ENCODE data around the gene L1CAM. TPM values are rescaled to one million over a fixed set of nuclear protein-coding genes. Genes with fewer than 3 reads are reported as not detected.

Gene L1CAM, protein sequence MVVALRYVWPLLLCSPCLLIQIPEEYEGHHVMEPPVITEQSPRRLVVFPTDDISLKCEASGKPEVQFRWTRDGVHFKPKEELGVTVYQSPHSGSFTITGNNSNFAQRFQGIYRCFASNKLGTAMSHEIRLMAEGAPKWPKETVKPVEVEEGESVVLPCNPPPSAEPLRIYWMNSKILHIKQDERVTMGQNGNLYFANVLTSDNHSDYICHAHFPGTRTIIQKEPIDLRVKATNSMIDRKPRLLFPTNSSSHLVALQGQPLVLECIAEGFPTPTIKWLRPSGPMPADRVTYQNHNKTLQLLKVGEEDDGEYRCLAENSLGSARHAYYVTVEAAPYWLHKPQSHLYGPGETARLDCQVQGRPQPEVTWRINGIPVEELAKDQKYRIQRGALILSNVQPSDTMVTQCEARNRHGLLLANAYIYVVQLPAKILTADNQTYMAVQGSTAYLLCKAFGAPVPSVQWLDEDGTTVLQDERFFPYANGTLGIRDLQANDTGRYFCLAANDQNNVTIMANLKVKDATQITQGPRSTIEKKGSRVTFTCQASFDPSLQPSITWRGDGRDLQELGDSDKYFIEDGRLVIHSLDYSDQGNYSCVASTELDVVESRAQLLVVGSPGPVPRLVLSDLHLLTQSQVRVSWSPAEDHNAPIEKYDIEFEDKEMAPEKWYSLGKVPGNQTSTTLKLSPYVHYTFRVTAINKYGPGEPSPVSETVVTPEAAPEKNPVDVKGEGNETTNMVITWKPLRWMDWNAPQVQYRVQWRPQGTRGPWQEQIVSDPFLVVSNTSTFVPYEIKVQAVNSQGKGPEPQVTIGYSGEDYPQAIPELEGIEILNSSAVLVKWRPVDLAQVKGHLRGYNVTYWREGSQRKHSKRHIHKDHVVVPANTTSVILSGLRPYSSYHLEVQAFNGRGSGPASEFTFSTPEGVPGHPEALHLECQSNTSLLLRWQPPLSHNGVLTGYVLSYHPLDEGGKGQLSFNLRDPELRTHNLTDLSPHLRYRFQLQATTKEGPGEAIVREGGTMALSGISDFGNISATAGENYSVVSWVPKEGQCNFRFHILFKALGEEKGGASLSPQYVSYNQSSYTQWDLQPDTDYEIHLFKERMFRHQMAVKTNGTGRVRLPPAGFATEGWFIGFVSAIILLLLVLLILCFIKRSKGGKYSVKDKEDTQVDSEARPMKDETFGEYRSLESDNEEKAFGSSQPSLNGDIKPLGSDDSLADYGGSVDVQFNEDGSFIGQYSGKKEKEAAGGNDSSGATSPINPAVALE
- under 1 TPM; 0.14 to 0.46 (median 0.34) TPM for total RNA-seq

DNA sequence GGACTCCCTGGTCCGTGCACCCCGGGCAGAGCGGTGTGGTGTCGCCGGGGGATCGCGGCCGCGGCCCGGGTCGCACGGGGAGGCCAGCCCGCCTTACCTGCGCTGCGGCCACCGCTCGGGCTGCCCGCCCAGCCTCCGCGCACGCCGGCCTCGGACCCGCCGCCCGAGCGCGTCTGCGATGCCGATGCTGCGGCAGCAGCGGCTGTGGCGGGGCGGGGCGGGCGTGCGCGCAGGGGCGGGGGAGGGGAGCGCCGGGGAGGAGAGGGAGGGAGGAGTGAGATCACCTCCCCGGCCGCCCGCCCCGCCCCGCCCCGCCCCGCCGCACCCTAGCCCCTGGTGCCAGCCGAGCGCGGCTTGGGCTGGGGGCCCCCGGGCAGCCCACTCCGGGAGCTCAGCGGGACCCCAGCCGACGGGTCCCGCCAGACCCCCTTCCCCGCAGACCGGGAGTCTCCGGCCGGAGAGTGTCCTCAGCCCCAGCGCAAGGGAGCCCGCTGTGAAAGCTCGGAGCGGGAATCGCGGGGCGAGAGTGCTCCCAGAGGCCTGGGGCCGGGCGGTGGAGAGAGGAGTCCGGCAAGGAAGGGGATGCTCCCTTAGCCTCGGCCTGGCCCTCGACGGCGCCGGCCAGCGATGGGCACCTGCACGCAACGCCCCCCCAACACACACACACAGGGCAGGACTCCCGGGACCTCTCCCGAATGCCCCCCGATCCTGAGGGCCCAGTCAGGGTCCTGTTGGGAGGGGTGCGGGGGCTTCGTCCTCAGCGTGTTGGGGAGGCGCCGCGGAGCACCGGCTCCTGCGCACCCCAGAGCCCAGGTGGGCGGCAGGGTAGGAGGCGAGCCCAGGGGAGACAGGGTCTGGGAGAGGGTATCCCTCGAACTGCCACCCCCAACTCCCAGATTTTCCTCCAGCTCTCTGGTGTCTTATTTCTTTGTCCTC lies at the start of gene L1CAM:
Gene L1CAM (minus strand): TSS at position 206 of the 936 bp plus-strand sequence. CDS start 10,337 bp downstream, outside the sequence.
- DNase-seq: peak; percentile 29
- peaks cover 19% of the 10 kb centered on the region for H3K27me3 Mint-ChIP-seq (ENCODE audit: low read depth)
- H3K4me1 Mint-ChIP-seq (ENCODE audit: low read depth): peaks cover 1% of the 10 kb centered on the region
- no peaks in the 10 kb centered on the region for H3K36me3 Mint-ChIP-seq (ENCODE audit: insufficient read depth)
- H3K4me3 Mint-ChIP-seq: peak within 1 kb of the TSS; percentile 19
- no peaks in the 10 kb centered on the region for H3K9me3 Mint-ChIP-seq
- peak; percentile 67 to 71 for ATAC-seq

DNA sequence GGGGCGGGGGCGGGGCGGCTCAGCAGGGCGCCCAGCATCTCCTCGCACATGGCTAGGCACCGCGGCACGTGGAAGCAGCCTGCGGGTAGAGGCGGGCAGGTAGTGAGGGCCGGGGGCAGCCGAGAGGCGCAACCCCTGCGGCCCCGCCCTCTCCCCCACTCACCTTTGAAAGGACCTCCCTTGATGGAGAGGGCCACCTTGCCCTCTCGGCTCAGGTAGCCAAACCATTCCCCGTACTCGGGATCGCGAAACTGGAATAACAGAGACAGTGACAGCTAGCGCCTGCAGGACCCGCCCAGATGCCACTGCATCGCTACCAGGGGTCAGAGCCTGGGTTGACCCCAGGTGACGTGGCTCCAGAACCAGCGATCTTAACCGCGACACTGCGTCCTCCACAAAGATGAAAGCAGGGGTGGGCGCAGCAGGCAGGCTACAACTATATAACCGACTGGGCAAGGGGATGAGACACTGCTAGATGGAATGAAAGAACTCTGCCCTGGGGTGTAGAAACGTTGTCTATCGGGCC lies 49.4 kb upstream of the L1CAM start:
- peak overlapping the region; percentile 74 for H3K4me3 Mint-ChIP-seq
- H3K36me3 Mint-ChIP-seq (ENCODE audit: insufficient read depth): no peaks in the 10 kb centered on the region
- DNase-seq (no peak), ATAC-seq (peak in 1 of 2 donors; percentile 0)
- peaks cover 9% of the 10 kb centered on the region for H3K4me1 Mint-ChIP-seq (ENCODE audit: low read depth)
- no peaks in the 10 kb centered on the region for H3K27me3 Mint-ChIP-seq (ENCODE audit: low read depth)
- H3K9me3 Mint-ChIP-seq: no peaks in the 10 kb centered on the region

DNA sequence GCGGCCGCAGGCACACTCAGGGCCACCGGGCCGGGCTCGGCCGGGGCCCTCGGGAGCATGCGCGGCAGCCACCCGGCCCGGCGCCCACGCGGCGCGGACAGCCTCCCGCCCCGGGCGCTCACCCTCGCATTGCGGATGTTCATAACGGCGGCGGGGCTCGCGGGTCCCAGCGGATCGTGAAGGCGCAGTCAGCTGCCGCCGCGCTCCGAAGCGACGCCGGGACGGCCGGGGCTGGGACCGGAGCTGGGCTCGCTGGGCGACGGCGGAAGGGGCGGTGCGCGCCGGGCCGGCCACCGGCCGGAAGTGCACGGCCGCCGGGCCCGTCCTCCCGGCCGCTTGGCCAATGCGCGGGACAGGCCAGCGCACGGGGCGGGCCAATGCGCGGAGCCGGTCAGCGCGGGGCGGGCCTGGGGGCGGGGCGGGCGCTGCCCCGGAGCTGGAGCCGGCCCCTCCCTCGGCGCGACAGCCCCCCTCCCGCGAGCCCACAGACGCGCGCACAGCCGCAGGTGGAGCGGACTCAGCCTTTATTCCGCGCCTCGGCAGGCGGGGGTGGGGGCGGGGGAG lies 48.9 kb upstream of the L1CAM start, which contains the start of gene NAA10:
Gene NAA10 (minus strand): TSS at position 276 of the 564 bp plus-strand sequence. CDS start 133 bp downstream, at position 143.
- peak within 1 kb of the TSS; percentile 88 for H3K4me3 Mint-ChIP-seq
- no peaks in the 10 kb centered on the region for H3K36me3 Mint-ChIP-seq (ENCODE audit: insufficient read depth)
- H3K9me3 Mint-ChIP-seq: no peaks in the 10 kb centered on the region
- H3K4me1 Mint-ChIP-seq (ENCODE audit: low read depth): peaks cover 9% of the 10 kb centered on the region
- peak; percentile 54 for DNase-seq
- peak; percentile 92 to 94 for ATAC-seq
- H3K27me3 Mint-ChIP-seq (ENCODE audit: low read depth): no peaks in the 10 kb centered on the region

DNA sequence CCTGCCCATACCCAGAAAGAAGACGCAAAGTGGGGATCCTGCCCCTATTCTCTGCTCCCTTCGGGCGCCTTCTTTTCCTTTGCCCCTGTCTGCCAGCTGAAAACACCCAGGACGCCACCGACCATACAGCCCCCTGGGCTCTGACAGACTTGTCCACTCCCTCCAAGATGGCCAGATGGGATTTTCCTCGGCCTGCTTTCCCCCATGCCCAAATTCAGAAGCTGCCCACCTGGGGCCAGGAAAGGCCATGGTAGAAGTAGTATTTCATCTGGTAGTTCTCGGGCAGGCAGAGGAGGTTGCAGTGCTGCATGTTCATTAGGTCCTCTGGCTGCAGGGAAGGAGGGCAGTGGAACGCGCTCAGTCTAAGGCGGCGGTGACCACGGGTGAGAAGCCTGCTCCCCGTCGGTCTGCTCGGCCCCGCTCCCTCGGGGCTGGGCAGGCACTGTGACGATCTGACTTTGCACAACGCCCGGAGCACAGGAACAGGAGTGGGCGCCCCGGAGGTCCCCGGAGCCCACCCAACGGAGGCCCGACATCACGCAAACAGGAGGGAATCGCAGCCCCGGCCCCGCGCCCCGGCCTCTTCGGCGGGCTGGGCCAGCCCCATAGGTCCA lies 48.3 kb upstream of the L1CAM start:
- Mint-ChIP-seq H3K9me3 (no peaks in the 10 kb centered on the region), H3K27me3 (ENCODE audit: low read depth) (no peaks in the 10 kb centered on the region), H3K4me3 (peak overlapping the region; percentile 88), H3K36me3 (ENCODE audit: insufficient read depth) (no peaks in the 10 kb centered on the region), H3K4me1 (ENCODE audit: low read depth) (peaks cover 11% of the 10 kb centered on the region)
- DNase-seq (no peak), ATAC-seq (peak; percentile 10 to 30)

DNA sequence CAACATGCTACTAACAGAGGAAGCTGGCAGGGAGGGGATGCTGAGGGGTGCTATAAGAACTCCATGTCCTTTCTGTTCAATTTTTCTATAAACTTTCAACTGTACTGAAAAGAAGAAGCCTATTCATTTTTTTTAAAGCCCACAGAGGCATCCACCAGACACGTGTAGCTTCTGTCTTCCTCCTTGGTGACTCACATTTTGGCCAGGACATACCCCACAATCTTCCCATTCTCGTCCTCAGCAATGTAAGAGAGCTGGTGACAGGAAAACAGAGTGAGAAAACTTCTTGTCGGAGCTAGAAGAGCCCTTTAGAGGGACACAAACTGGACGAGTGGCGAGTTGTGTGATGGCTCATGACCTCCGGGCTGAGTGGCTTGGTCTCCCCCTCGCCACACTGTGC lies 47.8 kb upstream of the L1CAM start:
- Mint-ChIP-seq H3K9me3 (no peaks in the 10 kb centered on the region), H3K4me3 (peak overlapping the region; percentile 88), H3K4me1 (ENCODE audit: low read depth) (peaks cover 15% of the 10 kb centered on the region), H3K27me3 (ENCODE audit: low read depth) (no peaks in the 10 kb centered on the region), H3K36me3 (ENCODE audit: insufficient read depth) (peaks cover 3% of the 10 kb centered on the region)
- DNase-seq (no peak), ATAC-seq (no peak)

DNA sequence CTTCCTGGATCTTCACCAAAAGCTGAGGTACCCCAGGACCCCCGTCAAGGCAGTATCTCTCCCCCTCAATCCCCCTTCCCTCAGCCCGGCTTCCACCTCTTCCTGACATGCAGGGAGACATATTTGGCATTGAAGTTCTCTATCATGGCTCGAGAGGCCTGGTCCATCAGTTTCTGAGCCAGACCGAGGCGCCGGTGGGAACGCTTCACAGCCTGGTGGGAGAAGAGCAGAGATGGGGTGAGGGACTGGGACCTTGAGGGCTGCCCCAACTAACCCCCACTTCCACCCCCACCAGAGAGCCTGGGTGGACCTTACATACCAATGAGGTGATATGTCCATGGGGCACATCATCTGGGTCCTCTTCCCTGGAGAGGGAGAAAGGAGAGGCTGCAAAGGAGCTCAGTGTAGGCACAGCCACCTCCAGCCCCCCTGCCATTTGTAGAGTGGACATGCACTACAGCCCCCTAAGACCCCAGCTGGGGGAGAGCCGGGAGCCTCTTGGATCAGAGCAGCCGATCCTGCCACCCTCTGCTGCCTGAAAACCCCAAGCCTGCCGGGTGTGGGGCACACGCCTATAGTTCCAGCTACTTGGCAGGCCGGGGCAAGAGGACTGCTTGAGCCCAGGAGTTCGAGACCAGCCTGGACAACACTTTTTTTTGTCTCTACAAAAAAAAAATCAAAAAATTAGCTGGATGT lies 46.4 kb upstream of the L1CAM start:
- peaks cover 3% of the 10 kb centered on the region for H3K36me3 Mint-ChIP-seq (ENCODE audit: insufficient read depth)
- H3K9me3 Mint-ChIP-seq: no peaks in the 10 kb centered on the region
- H3K4me3 Mint-ChIP-seq: no peak overlapping the region
- ATAC-seq: no peak
- no peaks in the 10 kb centered on the region for H3K27me3 Mint-ChIP-seq (ENCODE audit: low read depth)
- H3K4me1 Mint-ChIP-seq (ENCODE audit: low read depth): peaks cover 15% of the 10 kb centered on the region
- DNase-seq: no peak

DNA sequence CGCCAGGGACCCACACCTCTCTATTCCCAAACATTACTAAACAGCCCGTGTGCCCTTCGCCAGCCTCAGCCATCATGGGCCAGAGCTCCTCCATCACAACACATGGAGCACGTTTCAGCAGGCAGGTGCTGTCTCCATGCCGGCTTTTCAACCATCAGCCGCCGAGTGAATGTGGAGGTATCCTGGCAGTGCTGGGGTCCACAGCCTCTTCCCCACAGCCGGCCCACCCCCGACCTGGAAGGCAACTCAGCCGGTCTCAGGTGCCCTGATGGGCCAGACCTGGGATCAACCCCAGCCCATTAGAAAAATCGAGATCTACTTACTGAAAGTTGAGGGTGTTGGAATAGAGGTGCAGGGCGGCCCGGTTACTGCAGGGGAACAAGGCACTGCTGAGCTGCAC lies 45.8 kb upstream of the L1CAM start:
- no peak for ATAC-seq
- peaks cover 3% of the 10 kb centered on the region for H3K36me3 Mint-ChIP-seq (ENCODE audit: insufficient read depth)
- H3K27me3 Mint-ChIP-seq (ENCODE audit: low read depth): no peaks in the 10 kb centered on the region
- no peak overlapping the region for H3K4me3 Mint-ChIP-seq
- H3K9me3 Mint-ChIP-seq: no peaks in the 10 kb centered on the region
- no peak for DNase-seq
- H3K4me1 Mint-ChIP-seq (ENCODE audit: low read depth): peaks cover 17% of the 10 kb centered on the region

DNA sequence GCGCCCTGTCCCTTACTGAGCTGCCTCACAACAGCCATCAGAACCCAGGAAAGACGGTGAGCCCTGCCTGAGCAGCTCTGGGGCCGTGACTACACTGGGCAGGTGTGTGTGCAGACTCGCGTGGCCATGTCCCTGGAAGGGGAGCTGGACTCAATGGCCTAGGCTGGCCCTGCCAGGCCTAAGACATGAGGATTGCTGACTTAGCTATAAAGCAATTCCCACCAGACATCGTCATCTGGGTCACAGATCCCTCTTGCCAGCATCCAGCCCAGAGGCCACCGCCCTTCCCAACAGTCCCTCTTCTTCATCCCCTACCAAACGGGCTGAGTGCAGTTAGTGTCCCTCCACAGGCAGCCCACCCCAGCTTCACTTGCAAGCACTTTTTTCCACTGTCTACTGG lies 45.2 kb upstream of the L1CAM start:
- no peak for ATAC-seq
- DNase-seq: no peak
- Mint-ChIP-seq H3K9me3 (no peaks in the 10 kb centered on the region), H3K4me1 (ENCODE audit: low read depth) (peaks cover 16% of the 10 kb centered on the region), H3K4me3 (no peak overlapping the region), H3K36me3 (ENCODE audit: insufficient read depth) (peaks cover 3% of the 10 kb centered on the region), H3K27me3 (ENCODE audit: low read depth) (no peaks in the 10 kb centered on the region)

DNA sequence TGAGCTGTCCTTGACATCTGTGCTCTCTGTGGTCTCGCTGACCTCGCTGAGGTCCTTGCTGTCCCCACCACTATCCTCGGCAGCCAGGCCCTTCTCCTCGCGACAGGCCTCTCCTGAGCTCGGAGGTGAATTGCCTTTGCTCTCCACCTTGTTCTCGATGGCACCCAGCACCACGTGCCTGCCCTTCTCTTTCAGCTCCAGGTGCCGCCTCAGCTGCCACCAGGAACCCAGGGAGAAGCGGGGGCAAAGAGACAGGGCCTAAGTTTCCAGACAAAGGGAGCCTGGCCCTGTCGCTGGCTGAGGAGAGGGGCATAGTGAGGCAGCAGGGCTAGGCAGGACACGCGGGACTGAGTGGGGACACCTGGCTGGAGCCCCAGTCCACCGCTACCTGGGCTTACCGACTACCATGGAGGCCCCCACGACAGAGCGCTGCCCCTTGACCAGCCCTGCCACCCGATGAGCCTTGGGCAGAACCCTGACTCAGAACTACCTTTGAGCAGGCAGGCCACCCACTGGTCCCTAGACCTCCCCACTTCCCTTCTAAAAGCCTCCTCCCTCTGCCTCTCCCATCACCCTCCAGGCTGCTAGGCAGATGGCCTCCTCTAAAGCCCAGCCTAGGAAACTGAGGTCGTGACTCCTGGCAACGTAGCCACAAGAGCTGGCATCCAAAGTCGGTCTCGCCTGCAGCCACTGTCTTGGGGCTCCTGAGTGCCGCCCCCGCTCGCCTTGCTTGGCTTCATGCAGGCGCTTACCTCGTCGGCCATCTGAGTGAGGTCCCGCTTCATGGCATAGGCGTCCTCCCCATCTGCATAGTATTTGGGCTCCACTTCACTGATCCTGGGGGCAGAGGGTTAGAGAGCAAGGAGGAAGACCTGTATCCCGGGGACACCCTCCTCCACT lies 44.3 kb upstream of the L1CAM start:
- Mint-ChIP-seq H3K27me3 (ENCODE audit: low read depth) (no peaks in the 10 kb centered on the region), H3K9me3 (no peaks in the 10 kb centered on the region), H3K36me3 (ENCODE audit: insufficient read depth) (peaks cover 3% of the 10 kb centered on the region), H3K4me1 (ENCODE audit: low read depth) (peaks cover 16% of the 10 kb centered on the region), H3K4me3 (no peak overlapping the region)
- DNase-seq: no peak
- ATAC-seq: no peak

DNA sequence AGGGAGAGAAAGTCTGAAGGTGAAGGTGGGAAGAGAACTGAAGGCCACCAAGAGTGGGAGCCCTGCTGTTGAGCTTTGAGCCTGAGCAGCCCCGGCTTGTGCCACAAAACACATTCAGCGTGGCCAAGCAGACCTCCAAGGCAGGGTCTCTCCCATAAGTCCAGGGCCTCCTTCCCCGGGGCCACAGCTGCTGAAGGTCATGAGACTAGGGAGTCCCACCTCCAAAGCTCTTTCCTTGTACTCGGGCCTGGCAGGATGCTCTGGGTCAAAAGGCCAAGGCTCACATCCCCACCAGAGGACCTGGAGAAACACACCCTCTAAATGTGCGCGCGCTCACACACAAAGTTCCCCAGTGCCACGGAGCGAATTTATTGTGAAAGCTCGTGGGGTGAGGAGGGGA lies 43.6 kb upstream of the L1CAM start:
- H3K36me3 Mint-ChIP-seq (ENCODE audit: insufficient read depth): peaks cover 3% of the 10 kb centered on the region
- peaks cover 18% of the 10 kb centered on the region for H3K4me1 Mint-ChIP-seq (ENCODE audit: low read depth)
- H3K27me3 Mint-ChIP-seq (ENCODE audit: low read depth): no peaks in the 10 kb centered on the region
- DNase-seq: no peak
- ATAC-seq: no peak
- no peaks in the 10 kb centered on the region for H3K9me3 Mint-ChIP-seq
- peak overlapping the region; percentile 70 for H3K4me3 Mint-ChIP-seq

DNA sequence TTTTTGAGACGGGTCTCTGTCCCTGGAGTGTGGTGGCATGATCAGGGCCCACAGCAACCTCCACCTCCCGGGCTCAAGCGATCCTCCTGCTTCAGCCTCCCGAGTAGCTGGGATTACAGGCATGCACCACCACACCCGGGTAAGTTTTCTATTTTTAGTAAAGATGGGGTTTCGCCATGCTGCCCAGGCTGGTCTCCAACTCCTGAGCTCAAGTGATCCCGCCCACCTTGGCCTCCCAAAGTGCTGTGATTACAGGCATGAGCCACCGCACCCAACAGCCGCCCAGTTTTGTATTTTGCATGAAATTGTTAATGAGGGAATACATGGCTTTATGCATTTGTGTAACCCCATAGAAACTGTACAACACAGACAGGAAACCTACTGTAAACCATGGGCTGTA lies 42.9 kb upstream of the L1CAM start:
- Mint-ChIP-seq H3K27me3 (ENCODE audit: low read depth) (no peaks in the 10 kb centered on the region), H3K36me3 (ENCODE audit: insufficient read depth) (peaks cover 3% of the 10 kb centered on the region), H3K4me3 (peak overlapping the region; percentile 70), H3K9me3 (no peaks in the 10 kb centered on the region), H3K4me1 (ENCODE audit: low read depth) (peaks cover 21% of the 10 kb centered on the region)
- ATAC-seq (no peak), DNase-seq (no peak)
